H1 (cell line): Measurements from ENCODE around the gene ANKRD30A. TPM values are rescaled to one million over a fixed set of nuclear protein-coding genes. Genes with fewer than 3 reads are reported as not detected.

Experiments
- CTCF ChIA-PET: fragments of 300-600 bp; sonication (Branson Sonifier 250); formaldehyde crosslinking; loops from one replicate; lab custom pipeline; 2021; ENCODE audit not compliant: partially characterized antibody; lab: Charles Lee
- POLR2A ChIA-PET: fragments of 300-600 bp; sonication (Branson Sonifier 250); formaldehyde crosslinking; loops from one replicate; lab custom pipeline; 2021; ENCODE audit warnings: inconsistent platforms; ENCODE audit not compliant: partially characterized antibody; lab: Charles Lee
- DNase-seq, 2 experiments: peaks; one replicate each; pipeline versions ENCODE4 v3.0.0 to v3.0.0-alpha.2; 2010 to 2022; ENCODE audit warnings: low spot score in 2 of 2, low read depth in 1 of 2, mixed read lengths in 1 of 2
- FAIRE-seq: peaks from 2 replicates; lab custom pipeline; 2011; peaks lifted over from hg19 to GRCh38; lab: Jason Lieb, UNC
- H2AFZ ChIP-seq: 2 replicates; pipeline ENCODE4 v1.8.1; 2012; ENCODE audit warnings: low read length, inconsistent platforms
- H2AK5ac ChIP-seq: 2 replicates; pipeline ENCODE4 v1.6.1; 2013; ENCODE audit warnings: low read depth, low read length
- H2BK120ac ChIP-seq: replicated peaks from 2 replicates; pipeline ENCODE3; 2013; ENCODE audit warnings: low read depth, low read length, inconsistent platforms
- H2BK12ac ChIP-seq: 2 replicates; pipeline ENCODE4 v1.6.1; 2013; ENCODE audit warnings: low read depth, low read length
- H2BK15ac ChIP-seq: 2 replicates; pipeline ENCODE4 v1.6.1; 2013; ENCODE audit warnings: low read length
- H2BK20ac ChIP-seq: 2 replicates; pipeline ENCODE4 v1.6.1; 2013; ENCODE audit warnings: low read length
- H2BK5ac ChIP-seq: 2 replicates; pipeline ENCODE4 v1.6.1; 2013; ENCODE audit warnings: low read depth, low read length
- H3K14ac ChIP-seq: 2 replicates; pipeline ENCODE4 v1.6.1; 2013; ENCODE audit warnings: inconsistent platforms; ENCODE audit not compliant: insufficient read length
- H3K18ac ChIP-seq: 2 replicates; pipeline ENCODE4 v1.6.1; 2013; ENCODE audit warnings: low read length; ENCODE audit errors: extremely low read depth
- H3K23ac ChIP-seq: 2 replicates; pipeline ENCODE4 v1.6.1; 2013; ENCODE audit warnings: inconsistent platforms; ENCODE audit not compliant: insufficient read length
- H3K23me2 ChIP-seq: 2 replicates; pipeline ENCODE4 v1.6.1; 2013; ENCODE audit warnings: low read depth, low read length
- H3K27ac ChIP-seq: 2 replicates; pipeline ENCODE4 v1.6.1; 2011; ENCODE audit warnings: low read depth, low read length, inconsistent platforms
- H3K27me3 ChIP-seq, 4 experiments: replicated peaks in 1 of 4; 1 replicate in 1 of 4; 2 replicates in 3 of 4; pipeline versions ENCODE4 v1.6.1 to v1.8.1; 2011 to 2013; ENCODE audit warnings: low read length in 3 of 4, mild to moderate bottlenecking in 3 of 4, inconsistent platforms in 2 of 4, mixed read lengths in 2 of 4, moderate library complexity in 1 of 4; ENCODE audit not compliant: control insufficient read depth in 3 of 4, insufficient read depth in 3 of 4; ENCODE audit errors: extremely low read depth in 1 of 4
- H3K36me3 ChIP-seq, 4 experiments: 2 replicates each; pipeline versions ENCODE4 v1.6.1 to v1.8.1; 2011 to 2013; ENCODE audit warnings: mild to moderate bottlenecking in 4 of 4, low read length in 3 of 4, moderate library complexity in 2 of 4, control low read depth in 1 of 4, inconsistent platforms in 1 of 4; ENCODE audit not compliant: insufficient read depth in 4 of 4, control insufficient read depth in 2 of 4
- H3K4ac ChIP-seq: replicated peaks from 2 replicates; pipeline ENCODE3; 2013; ENCODE audit warnings: low read length, low read depth, mixed read lengths, inconsistent platforms; ENCODE audit not compliant: insufficient read length
- H3K4me1 ChIP-seq, 4 experiments: replicated peaks in 1 of 4; 1 replicate in 1 of 4; 2 replicates in 3 of 4; pipeline versions ENCODE4 v1.6.1 to v1.8.1; 2011 to 2013; ENCODE audit warnings: low read length in 3 of 4, inconsistent platforms in 2 of 4, mixed read lengths in 1 of 4; ENCODE audit not compliant: insufficient read depth in 4 of 4, control insufficient read depth in 3 of 4
- H3K4me2 ChIP-seq, 2 experiments: 2 replicates each; pipeline versions ENCODE4 v1.6.1 to v1.8.1; 2011 to 2013; ENCODE audit warnings: low read depth in 2 of 2, low read length in 2 of 2, control low read depth in 1 of 2, inconsistent platforms in 1 of 2, mild to moderate bottlenecking in 1 of 2; ENCODE audit not compliant: insufficient read depth in 1 of 2
- H3K4me3 ChIP-seq, 4 experiments: fragments of 200-600, 300-600 bp in 1 of 4; sonication (generic), shearing (Covaris generic), sonication (Bioruptor Twin) in 1 of 4; 2 replicates each; pipeline versions ENCODE4 v1.5.1 to v1.8.1; 2011 to 2016; ENCODE audit warnings: low read length in 4 of 4, low read depth in 3 of 4, control low read depth in 2 of 4, inconsistent platforms in 2 of 4, mild to moderate bottlenecking in 2 of 4, mixed read lengths in 1 of 4, moderate library complexity in 1 of 4; ENCODE audit not compliant: insufficient read depth in 2 of 4; ENCODE audit errors: extremely low read depth in 1 of 4
- H3K56ac ChIP-seq: replicated peaks from 2 replicates; pipeline ENCODE3; 2013; ENCODE audit warnings: low read depth, mild to moderate bottlenecking, mixed read lengths, low read length, inconsistent platforms; ENCODE audit not compliant: insufficient read length
- H3K79me1 ChIP-seq: 2 replicates; pipeline ENCODE4 v1.6.1; 2013; ENCODE audit warnings: low read depth, low read length, control low read depth
- H3K79me2 ChIP-seq, 2 experiments: 2 replicates each; pipeline versions ENCODE4 v1.6.1 to v1.8.1; 2012 to 2013; ENCODE audit warnings: low read length in 2 of 2, mild to moderate bottlenecking in 2 of 2, inconsistent platforms in 1 of 2; ENCODE audit not compliant: insufficient read depth in 2 of 2, control insufficient read depth in 1 of 2
- H3K9ac ChIP-seq, 4 experiments: replicated peaks in 1 of 4; 1 replicate in 1 of 4; 2 replicates in 3 of 4; pipeline versions ENCODE4 v1.6.1 to v1.8.1; 2011 to 2013; ENCODE audit warnings: low read depth in 3 of 4, low read length in 3 of 4, control low read depth in 2 of 4, mild to moderate bottlenecking in 2 of 4, moderate library complexity in 2 of 4, inconsistent platforms in 1 of 4; ENCODE audit errors: extremely low read depth in 1 of 4
- H3K9me3 ChIP-seq, 2 experiments: 2 replicates each; pipeline versions ENCODE4 v1.6.1 to v1.8.1; 2012 to 2013; ENCODE audit warnings: mild to moderate bottlenecking in 2 of 2, moderate library complexity in 2 of 2, control low read depth in 1 of 2, inconsistent platforms in 1 of 2, low read depth in 1 of 2, low read length in 1 of 2, mixed read lengths in 1 of 2; ENCODE audit not compliant: insufficient read depth in 2 of 2
- H4K20me1 ChIP-seq, 2 experiments: replicated peaks in 1 of 2; 2 replicates each; pipeline versions ENCODE3 to v1.8.1; 2011 to 2013; ENCODE audit warnings: inconsistent platforms in 2 of 2, low read length in 2 of 2, mild to moderate bottlenecking in 1 of 2; ENCODE audit not compliant: insufficient read depth in 2 of 2, control insufficient read depth in 1 of 2
- H4K5ac ChIP-seq: 2 replicates; pipeline ENCODE4 v1.6.1; 2013; ENCODE audit warnings: low read length, low read depth, mixed read lengths, inconsistent platforms; ENCODE audit not compliant: insufficient read length
- H4K8ac ChIP-seq: 2 replicates; pipeline ENCODE4 v1.8.0; 2013; ENCODE audit warnings: mild to moderate bottlenecking, moderate library complexity, low read length, inconsistent platforms; ENCODE audit not compliant: insufficient read depth; ENCODE audit errors: extremely low read depth
- H4K91ac ChIP-seq: replicated peaks from 2 replicates; pipeline ENCODE3; 2013; ENCODE audit warnings: low read length, mixed read lengths, inconsistent platforms; ENCODE audit not compliant: insufficient read length
- BCL11A ChIP-seq, 2 experiments: IDR thresholded peaks; one replicate each; pipeline ENCODE4 v1.6.1; 2011; ENCODE audit warnings: low read depth in 2 of 2, low read length in 2 of 2, mild to moderate bottlenecking in 2 of 2
- CBX5 ChIP-seq: fragments of 300-800, 300-1000 bp; sonication (generic); IDR thresholded peaks from 2 replicates; pipeline ENCODE4 v1.7.1; 2016; ENCODE audit warnings: antibody characterized with exemption, low read length, low read depth
- CHD2 ChIP-seq: IDR thresholded peaks from 2 replicates; pipeline ENCODE4 v1.6.1; 2012; ENCODE audit warnings: low read length, improper control_type of control experiment
- CTBP2 ChIP-seq: IDR thresholded peaks from 2 replicates; pipeline ENCODE4 v1.7.0; 2011; ENCODE audit warnings: borderline replicate concordance, mild to moderate bottlenecking, moderate library complexity, mixed read lengths, low read length; ENCODE audit not compliant: insufficient read depth, insufficient read length
- EGR1 ChIP-seq: IDR thresholded peaks from 2 replicates; pipeline ENCODE4 v1.6.1; 2011; ENCODE audit warnings: low read depth, low read length, borderline replicate concordance
- JUND ChIP-seq: IDR thresholded peaks from 2 replicates; pipeline ENCODE4 v1.6.1; 2011; ENCODE audit warnings: mild to moderate bottlenecking, improper control_type of control experiment, low read length
- NANOG ChIP-seq: IDR thresholded peaks from 2 replicates; pipeline ENCODE4 v1.6.1; 2011; ENCODE audit warnings: low read length, low read depth, mild to moderate bottlenecking, inconsistent platforms; ENCODE audit not compliant: insufficient read depth, poor library complexity, severe bottlenecking
- RFX5 ChIP-seq: IDR thresholded peaks from 2 replicates; pipeline ENCODE4 v1.6.1; 2011; ENCODE audit warnings: low read depth, low read length, improper control_type of control experiment, borderline replicate concordance
- SIX5 ChIP-seq: IDR thresholded peaks from 2 replicates; pipeline ENCODE4 v1.6.1; 2011; ENCODE audit warnings: mild to moderate bottlenecking, low read depth, low read length
- SP2 ChIP-seq: IDR thresholded peaks from 2 replicates; pipeline ENCODE4 v1.6.1; 2012; ENCODE audit warnings: mild to moderate bottlenecking, low read length, inconsistent platforms
- SP4 ChIP-seq: IDR thresholded peaks from 2 replicates; pipeline ENCODE4 v1.6.1; 2012; ENCODE audit warnings: low read length, inconsistent platforms
- TEAD4 ChIP-seq: IDR thresholded peaks from 2 replicates; pipeline ENCODE4 v1.6.1; 2012; ENCODE audit warnings: low read depth, low read length, inconsistent platforms, mixed read lengths
- YY1 ChIP-seq: IDR thresholded peaks from 2 replicates; pipeline ENCODE4 v1.6.1; 2011; ENCODE audit warnings: low read depth, mild to moderate bottlenecking, low read length
- ZNF274 ChIP-seq: IDR thresholded peaks from 2 replicates; pipeline ENCODE4 v1.7.0; 2012; ENCODE audit warnings: low read length, borderline replicate concordance; ENCODE audit errors: extremely low read depth
- WGBS, 2 experiments: shearing (Covaris generic) in 1 of 2; methylation state at CpG; one replicate each; pipeline versions ENCODE4 v1.1.6 to v1.1.7; 2013 to 2015; ENCODE audit warnings: low lambda C conversion rate in 2 of 2, mixed read lengths in 2 of 2, inconsistent platforms in 1 of 2, low coverage in 1 of 2, missing lambda C conversion rate in 1 of 2; ENCODE audit not compliant: insufficient replicate concordance in 2 of 2, insufficient coverage in 1 of 2, insufficient read length in 1 of 2; ENCODE audit errors: extremely low coverage in 1 of 2, missing lambda C conversion rate in 1 of 2; 5-methylcytosine and 5-hydroxymethylcytosine counted together
- polyA plus RNA-seq, 7 experiments: library from polyadenylated mRNA; depleted of rRNA in 3 of 7; stranded (reverse) in 5 of 7; unstranded in 2 of 7; fragments of >200 nt in 5 of 7; fragments of 200-250 nt in 2 of 7; gene quantifications; 1 replicate in 5 of 7; 2 replicates in 1 of 7; 4 replicates in 1 of 7; pipeline versions ENCODE4 v1.2.1 to v1.2.3, GENCODE V29; 2011 to 2013; ENCODE audit warnings: missing spikeins in 2 of 7, mixed read lengths in 2 of 7
- total RNA-seq: library from RNA; stranded (reverse); fragmentation: NEBNext Ultra II Directional; extraction: Animal tissue kit (Norgen Biotek cat#: 25700); gene quantifications from 2 replicates; pipeline ENCODE4 v1.2.1, GENCODE V29; 2021
- TF ChIP-seq, protein P1 (sequence below): IDR thresholded peaks from 2 replicates; pipeline ENCODE4 v1.6.1; 2012; ENCODE audit warnings: inconsistent platforms

ANKRD30A gene
- total and polyA plus RNA-seq, 2 of the 8 experiments (the other 6 are each of a cell fraction or from before 2014, with no cell fraction given) = not detected

DNA sequence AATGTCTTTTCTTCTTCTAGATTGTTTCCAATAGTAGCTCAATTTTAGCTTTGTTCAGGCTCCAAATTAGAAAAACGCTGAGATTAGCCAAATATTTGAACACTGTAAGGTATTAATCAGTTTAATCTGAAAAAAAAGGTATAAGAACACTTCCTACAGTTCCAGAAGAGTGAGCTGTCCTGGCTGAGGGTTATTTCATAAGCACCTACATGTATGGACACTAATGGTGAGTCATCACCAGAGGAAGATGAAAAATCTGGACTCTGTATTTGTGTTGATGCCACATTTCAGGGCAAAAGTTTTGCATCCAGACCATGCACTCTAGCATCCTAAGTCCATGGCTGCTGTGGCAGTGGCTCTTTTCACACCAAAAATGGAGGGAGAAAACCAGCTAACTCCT lies 189.5 kb downstream of the ANKRD30A start:
- no peak overlapping the region for H4K8ac ChIP-seq
- no peak overlapping the region for H3K14ac ChIP-seq
- H3K9ac ChIP-seq = no peak overlapping the region
- H2BK20ac ChIP-seq = no peak overlapping the region
- no peak overlapping the region for H4K5ac ChIP-seq
- 13% methylated on average over 1 of the region's 1 CpG; no CpG with 5 or more reads in 1 of the 2 experiments for WGBS, 2 experiments
- FAIRE-seq = no peak
- no peaks in the 10 kb centered on the region for H3K79me2 ChIP-seq
- no peak overlapping the region for H3K18ac ChIP-seq
- POLR2A ChIA-PET = no interaction called here
- no peak overlapping the region for H3K4ac ChIP-seq
- no peak for DNase-seq
- no peak overlapping the region for H3K23ac ChIP-seq
- no peak overlapping the region for H3K4me3 ChIP-seq
- H3K9me3 ChIP-seq = peaks cover 43 to 76% of the 10 kb centered on the region in 2 experiments
- no peaks in the 10 kb centered on the region for H3K4me1 ChIP-seq
- no peaks in the 10 kb centered on the region for H3K27me3 ChIP-seq
- H2AK5ac ChIP-seq = no peak overlapping the region
- H3K23me2 ChIP-seq = no peaks in the 10 kb centered on the region
- no peak overlapping the region for H2BK12ac ChIP-seq
- no peak overlapping the region for H3K4me2 ChIP-seq
- no peak overlapping the region for H4K91ac ChIP-seq
- H3K36me3 ChIP-seq = 0 out of 8 replicates have a peak, but pooled peaks cover 0 to 2% (median 0%) of the 10 kb centered on the region in 4 experiments
- no peak overlapping the region for H2AFZ ChIP-seq
- no peak overlapping the region for H2BK15ac ChIP-seq
- H3K27ac ChIP-seq = no peak overlapping the region
- H4K20me1 ChIP-seq = no peaks in the 10 kb centered on the region
- no peak overlapping the region for H3K56ac ChIP-seq
- no peak overlapping the region for H2BK120ac ChIP-seq
- no peak overlapping the region for H2BK5ac ChIP-seq
- CTCF ChIA-PET = no interaction called here
- H3K79me1 ChIP-seq = no peaks in the 10 kb centered on the region
- TF ChIP-seq YY1 (no peak), SP4 (no peak), TEAD4 (no peak), CTBP2 (no peak), CHD2 (no peak), SP2 (no peak), RFX5 (no peak), SIX5 (no peak), EGR1 (no peak), CBX5 (no peak), NANOG (no peak), ZNF274 (no peak), BCL11A (IDR thresholded peaks at IDR 0.05; ENCODE audit: low read depth in 2 of 2, low read length in 2 of 2) (no peak), JUND (no peak)
- TF ChIP-seq, protein P1, sequence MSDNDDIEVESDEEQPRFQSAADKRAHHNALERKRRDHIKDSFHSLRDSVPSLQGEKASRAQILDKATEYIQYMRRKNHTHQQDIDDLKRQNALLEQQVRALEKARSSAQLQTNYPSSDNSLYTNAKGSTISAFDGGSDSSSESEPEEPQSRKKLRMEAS = no peak
